ENCODE data around the gene GPR61. TPM values are rescaled to one million over a fixed set of nuclear protein-coding genes. Genes with fewer than 3 reads are reported as not detected.
A peak's percentile ranks its signal among the peaks of the same experiment; 100 is the strongest.

The GPR61 gene
- total and polyA plus RNA-seq, 9 of the 15 experiments (the other 6 are each of a cell fraction or from before 2014, with no cell fraction given), result 0.04 to 1.1 (median 0.25) TPM; not detected in 4

GRCh38 chr1:109532365-109533136, 7.1 kb upstream of the GPR61 start (continued):
- TF ChIP-seq E4F1 (CRISPR knock-in tag; IDR thresholded peaks at IDR 0.05; ENCODE audit: borderline replicate concordance) (no peak), L3MBTL2 (IDR thresholded peaks at IDR 0.05) (peak; percentile 55; the same call in 1 of the 2 replicates), ELK1 (CRISPR knock-in tag; IDR thresholded peaks at IDR 0.05) (no peak), ZC3H11A (IDR thresholded peaks at IDR 0.05; ENCODE audit: low read depth, low read length) (0 out of 2 replicates have a peak, but pooled peaks have one; percentile 44), ZMIZ1 (IDR thresholded peaks at IDR 0.05; ENCODE audit: low read depth in 2 of 2, low read length in 2 of 2) (0 out of 4 replicates have a peak, but pooled peaks of 1 of the 2 experiments have one; percentile 13), NFYB (IDR thresholded peaks at IDR 0.05; ENCODE audit: extremely low read depth, insufficient read length) (no peak), GATA2 (CRISPR knock-in tag; IDR thresholded peaks at IDR 0.05) (no peak), MXD1 (CRISPR knock-in tag; IDR thresholded peaks at IDR 0.05; ENCODE audit: borderline replicate concordance, poor library complexity, severe bottlenecking) (no peak), TBL1XR1 (IDR thresholded peaks at IDR 0.05; ENCODE audit: low read length in 2 of 2) (no peak), ZBTB43 (CRISPR knock-in tag; IDR thresholded peaks at IDR 0.05) (no peak), NFE2L1 (tag; IDR thresholded peaks at IDR 0.05; ENCODE audit: borderline replicate concordance, low read depth) (no peak), ZNF699 (CRISPR knock-in tag; IDR thresholded peaks at IDR 0.05; ENCODE audit: insufficient replicate concordance) (no peak), DMBX1 (CRISPR knock-in tag; IDR thresholded peaks at IDR 0.05; ENCODE audit: borderline replicate concordance) (no peak), ZBTB12 (CRISPR knock-in tag; IDR thresholded peaks at IDR 0.05) (no peak), ZNF232 (CRISPR knock-in tag; IDR thresholded peaks at IDR 0.05) (no peak)

Measured in K562 (cell line).